ENCODE data around the gene HS2ST1.

DNA sequence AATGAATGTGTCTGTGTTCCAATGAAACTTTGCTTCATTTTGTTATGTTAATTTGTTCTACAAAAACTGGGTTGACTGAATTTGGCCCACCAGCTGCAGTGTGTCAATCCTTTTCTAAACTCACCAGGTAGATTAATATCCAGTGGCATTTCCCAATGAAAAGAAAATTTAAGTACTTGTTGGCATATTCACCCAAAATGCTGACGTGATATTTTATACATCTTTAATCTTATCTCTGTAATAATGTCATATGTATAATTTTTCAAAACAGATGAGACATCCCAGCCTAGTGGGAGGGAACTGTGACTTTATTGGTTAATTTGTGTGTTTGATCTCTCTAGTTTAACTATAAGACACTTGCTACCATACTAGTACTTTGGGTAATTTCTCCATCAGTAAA is 8.6 kb upstream of the HS2ST1 start:
- TF ChIP-seq, protein P1, sequence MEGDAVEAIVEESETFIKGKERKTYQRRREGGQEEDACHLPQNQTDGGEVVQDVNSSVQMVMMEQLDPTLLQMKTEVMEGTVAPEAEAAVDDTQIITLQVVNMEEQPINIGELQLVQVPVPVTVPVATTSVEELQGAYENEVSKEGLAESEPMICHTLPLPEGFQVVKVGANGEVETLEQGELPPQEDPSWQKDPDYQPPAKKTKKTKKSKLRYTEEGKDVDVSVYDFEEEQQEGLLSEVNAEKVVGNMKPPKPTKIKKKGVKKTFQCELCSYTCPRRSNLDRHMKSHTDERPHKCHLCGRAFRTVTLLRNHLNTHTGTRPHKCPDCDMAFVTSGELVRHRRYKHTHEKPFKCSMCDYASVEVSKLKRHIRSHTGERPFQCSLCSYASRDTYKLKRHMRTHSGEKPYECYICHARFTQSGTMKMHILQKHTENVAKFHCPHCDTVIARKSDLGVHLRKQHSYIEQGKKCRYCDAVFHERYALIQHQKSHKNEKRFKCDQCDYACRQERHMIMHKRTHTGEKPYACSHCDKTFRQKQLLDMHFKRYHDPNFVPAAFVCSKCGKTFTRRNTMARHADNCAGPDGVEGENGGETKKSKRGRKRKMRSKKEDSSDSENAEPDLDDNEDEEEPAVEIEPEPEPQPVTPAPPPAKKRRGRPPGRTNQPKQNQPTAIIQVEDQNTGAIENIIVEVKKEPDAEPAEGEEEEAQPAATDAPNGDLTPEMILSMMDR (conservative IDR thresholded peaks at IDR 0.05): no peak
- TF ChIP-seq EZH2 (IDR thresholded peaks at IDR 0.05; ENCODE audit: low read depth): no peak

All from PC-9 (cell line).